GM23248 (cell line): ENCODE measurements around the gene TXNDC17.

Source experiments
- EZH2 ChIP-seq: fragments of 200-600 bp; sonication (generic); IDR thresholded peaks from 2 replicates; pipeline ENCODE4 v1.6.1; 2018; ENCODE audit warnings: antibody characterized with exemption, mild to moderate bottlenecking; ENCODE audit not compliant: insufficient read depth, poor library complexity, severe bottlenecking
- EZH2phosphoT487 ChIP-seq: fragments of 200-600 bp; sonication (generic); IDR thresholded peaks from 2 replicates; pipeline ENCODE4 v1.6.1; 2018; ENCODE audit warnings: antibody characterized with exemption, moderate library complexity, mild to moderate bottlenecking, low read depth; ENCODE audit not compliant: insufficient read depth

- TF ChIP-seq EZH2, result no peak
- TF ChIP-seq EZH2phosphoT487, result no peak
Observed at GRCh38 chr17:6639014-6639585, 1.8 kb upstream of the TXNDC17 start.
